WTC11 (cell line): Measurements from ENCODE around the gene OAT.

Experiments used
- NFYB ChIP-seq: sonication (generic); formaldehyde crosslinking; conservative IDR thresholded peaks from 2 replicates; pipeline ENCODE4 v1.8.0; 2022; ENCODE audit warnings: low read depth, missing genetic modification reagents
- TEAD4 ChIP-seq: sonication (generic); formaldehyde crosslinking; IDR thresholded peaks from 2 replicates; pipeline ENCODE4 v1.8.0; 2022; ENCODE audit warnings: mild to moderate bottlenecking, missing genetic modification reagents
- ZNF396 ChIP-seq: fragments of 250-450 bp; sonication (Bioruptor Pico); IDR thresholded peaks from 2 replicates; pipeline ENCODE4 v1.8.0; 2021; ENCODE audit warnings: mild to moderate bottlenecking, moderate library complexity, borderline replicate concordance
- TF ChIP-seq, protein P1 (sequence below): sonication (generic); formaldehyde crosslinking; IDR thresholded peaks from 2 replicates; pipeline ENCODE4 v1.8.1; 2023; ENCODE audit warnings: mild to moderate bottlenecking, missing genetic modification reagents, moderate library complexity
- TF ChIP-seq, protein P2 (sequence below): fragments of 200-600 bp; IDR thresholded peaks from 2 replicates; pipeline ENCODE4 v1.8.0; 2022; ENCODE audit warnings: antibody characterized with exemption
- TF ChIP-seq, protein P3 (sequence below): sonication (generic); formaldehyde crosslinking; conservative IDR thresholded peaks from 2 replicates; pipeline ENCODE4 v1.8.1; 2022; ENCODE audit warnings: mild to moderate bottlenecking, missing genetic modification reagents
- TF ChIP-seq, protein P4 (sequence below): sonication (generic); formaldehyde crosslinking; IDR thresholded peaks from 2 replicates; pipeline ENCODE4 v1.8.1; 2023; ENCODE audit warnings: mild to moderate bottlenecking, missing genetic modification reagents
- TF ChIP-seq, protein P5 (sequence below): fragments of 250-450 bp; sonication (Bioruptor Pico); IDR thresholded peaks from 2 replicates; pipeline ENCODE4 v1.8.0; 2021; ENCODE audit warnings: mild to moderate bottlenecking

DNA sequence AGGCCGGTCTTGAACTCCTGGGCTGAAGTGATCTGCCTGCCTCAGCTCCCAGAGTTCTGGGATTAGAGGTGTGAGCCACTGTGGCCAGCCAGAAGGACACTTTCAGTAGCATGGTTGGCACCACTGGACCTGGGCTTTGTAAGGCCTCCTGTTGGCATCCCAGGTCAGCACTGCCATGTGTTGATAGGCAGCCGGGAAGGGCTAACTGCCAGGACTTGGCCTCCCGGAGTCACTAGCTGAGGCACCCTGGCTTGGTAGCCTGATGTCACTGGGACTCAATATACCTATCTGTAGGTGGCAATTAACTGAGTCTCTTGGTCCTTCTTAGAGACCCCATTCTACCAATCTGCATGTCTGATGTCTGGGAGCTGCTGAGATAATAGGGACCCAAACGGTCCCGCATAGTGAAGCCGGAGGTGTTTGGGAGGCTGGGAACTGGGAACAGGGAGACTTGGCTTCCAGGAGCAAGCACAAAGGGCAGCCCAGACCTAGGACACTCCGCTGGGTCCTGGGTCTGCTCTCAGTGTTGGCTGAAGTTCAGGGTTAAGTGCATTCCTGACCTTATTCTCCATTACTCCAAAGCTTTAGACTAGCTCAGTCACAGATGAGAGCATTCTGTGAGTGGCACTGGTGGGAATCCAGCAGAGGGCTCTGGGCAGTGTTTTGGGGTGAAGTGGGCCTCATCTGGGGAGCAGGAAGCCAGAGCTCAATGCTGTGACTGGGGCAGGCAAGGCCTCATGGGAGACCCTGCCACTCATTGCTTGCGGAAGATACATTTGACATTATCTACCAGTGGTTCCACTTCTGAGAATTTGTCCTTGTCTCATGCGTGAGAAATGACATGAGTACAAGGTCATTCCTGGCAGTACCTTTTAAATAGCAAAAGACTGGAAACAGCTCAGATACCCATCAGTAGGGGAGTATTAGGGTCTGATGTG, 45.6 kb upstream of the OAT start:
- TF ChIP-seq, protein P1, sequence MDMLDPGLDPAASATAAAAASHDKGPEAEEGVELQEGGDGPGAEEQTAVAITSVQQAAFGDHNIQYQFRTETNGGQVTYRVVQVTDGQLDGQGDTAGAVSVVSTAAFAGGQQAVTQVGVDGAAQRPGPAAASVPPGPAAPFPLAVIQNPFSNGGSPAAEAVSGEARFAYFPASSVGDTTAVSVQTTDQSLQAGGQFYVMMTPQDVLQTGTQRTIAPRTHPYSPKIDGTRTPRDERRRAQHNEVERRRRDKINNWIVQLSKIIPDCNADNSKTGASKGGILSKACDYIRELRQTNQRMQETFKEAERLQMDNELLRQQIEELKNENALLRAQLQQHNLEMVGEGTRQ (CRISPR knock-in tag) = no peak
- TF ChIP-seq, protein P2, sequence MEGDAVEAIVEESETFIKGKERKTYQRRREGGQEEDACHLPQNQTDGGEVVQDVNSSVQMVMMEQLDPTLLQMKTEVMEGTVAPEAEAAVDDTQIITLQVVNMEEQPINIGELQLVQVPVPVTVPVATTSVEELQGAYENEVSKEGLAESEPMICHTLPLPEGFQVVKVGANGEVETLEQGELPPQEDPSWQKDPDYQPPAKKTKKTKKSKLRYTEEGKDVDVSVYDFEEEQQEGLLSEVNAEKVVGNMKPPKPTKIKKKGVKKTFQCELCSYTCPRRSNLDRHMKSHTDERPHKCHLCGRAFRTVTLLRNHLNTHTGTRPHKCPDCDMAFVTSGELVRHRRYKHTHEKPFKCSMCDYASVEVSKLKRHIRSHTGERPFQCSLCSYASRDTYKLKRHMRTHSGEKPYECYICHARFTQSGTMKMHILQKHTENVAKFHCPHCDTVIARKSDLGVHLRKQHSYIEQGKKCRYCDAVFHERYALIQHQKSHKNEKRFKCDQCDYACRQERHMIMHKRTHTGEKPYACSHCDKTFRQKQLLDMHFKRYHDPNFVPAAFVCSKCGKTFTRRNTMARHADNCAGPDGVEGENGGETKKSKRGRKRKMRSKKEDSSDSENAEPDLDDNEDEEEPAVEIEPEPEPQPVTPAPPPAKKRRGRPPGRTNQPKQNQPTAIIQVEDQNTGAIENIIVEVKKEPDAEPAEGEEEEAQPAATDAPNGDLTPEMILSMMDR = no peak
- no peak for TF ChIP-seq TEAD4 (CRISPR knock-in tag)
- no peak for TF ChIP-seq ZNF396
- TF ChIP-seq, protein P3, sequence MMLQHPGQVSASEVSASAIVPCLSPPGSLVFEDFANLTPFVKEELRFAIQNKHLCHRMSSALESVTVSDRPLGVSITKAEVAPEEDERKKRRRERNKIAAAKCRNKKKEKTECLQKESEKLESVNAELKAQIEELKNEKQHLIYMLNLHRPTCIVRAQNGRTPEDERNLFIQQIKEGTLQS (CRISPR knock-in tag) = no peak
- TF ChIP-seq, protein P4, sequence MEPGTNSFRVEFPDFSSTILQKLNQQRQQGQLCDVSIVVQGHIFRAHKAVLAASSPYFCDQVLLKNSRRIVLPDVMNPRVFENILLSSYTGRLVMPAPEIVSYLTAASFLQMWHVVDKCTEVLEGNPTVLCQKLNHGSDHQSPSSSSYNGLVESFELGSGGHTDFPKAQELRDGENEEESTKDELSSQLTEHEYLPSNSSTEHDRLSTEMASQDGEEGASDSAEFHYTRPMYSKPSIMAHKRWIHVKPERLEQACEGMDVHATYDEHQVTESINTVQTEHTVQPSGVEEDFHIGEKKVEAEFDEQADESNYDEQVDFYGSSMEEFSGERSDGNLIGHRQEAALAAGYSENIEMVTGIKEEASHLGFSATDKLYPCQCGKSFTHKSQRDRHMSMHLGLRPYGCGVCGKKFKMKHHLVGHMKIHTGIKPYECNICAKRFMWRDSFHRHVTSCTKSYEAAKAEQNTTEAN (CRISPR knock-in tag) = no peak
- TF ChIP-seq, protein P5, sequence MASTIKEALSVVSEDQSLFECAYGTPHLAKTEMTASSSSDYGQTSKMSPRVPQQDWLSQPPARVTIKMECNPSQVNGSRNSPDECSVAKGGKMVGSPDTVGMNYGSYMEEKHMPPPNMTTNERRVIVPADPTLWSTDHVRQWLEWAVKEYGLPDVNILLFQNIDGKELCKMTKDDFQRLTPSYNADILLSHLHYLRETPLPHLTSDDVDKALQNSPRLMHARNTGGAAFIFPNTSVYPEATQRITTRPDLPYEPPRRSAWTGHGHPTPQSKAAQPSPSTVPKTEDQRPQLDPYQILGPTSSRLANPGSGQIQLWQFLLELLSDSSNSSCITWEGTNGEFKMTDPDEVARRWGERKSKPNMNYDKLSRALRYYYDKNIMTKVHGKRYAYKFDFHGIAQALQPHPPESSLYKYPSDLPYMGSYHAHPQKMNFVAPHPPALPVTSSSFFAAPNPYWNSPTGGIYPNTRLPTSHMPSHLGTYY = no peak
- TF ChIP-seq NFYB (CRISPR knock-in tag) = no peak
